GM12878 (cell line): Measurements from ENCODE around the gene SOS1.

ENCODE experiments used
- CREB1 ChIP-seq: IDR thresholded peaks from 2 replicates; pipeline ENCODE4 v1.6.1; 2012; ENCODE audit warnings: low read depth, mild to moderate bottlenecking, inconsistent platforms
- EGR1 ChIP-seq, 2 experiments: IDR thresholded peaks; 1 replicate in 1 of 2; 2 replicates in 1 of 2; pipeline ENCODE4 v1.6.1; 2011 to 2012; ENCODE audit warnings: low read depth in 2 of 2, low read length in 2 of 2, borderline replicate concordance in 1 of 2, mild to moderate bottlenecking in 1 of 2, moderate library complexity in 1 of 2
- FOXK2 ChIP-seq: fragments of 450-650 bp; IDR thresholded peaks from 2 replicates; pipeline ENCODE4 v1.6.1; 2017; ENCODE audit warnings: mild to moderate bottlenecking, moderate library complexity
- GABPA ChIP-seq: IDR thresholded peaks from 2 replicates; pipeline ENCODE4 v1.6.1; 2014; ENCODE audit warnings: antibody characterized with exemption, low read depth, mild to moderate bottlenecking, inconsistent platforms
- RBBP5 ChIP-seq: fragments of 200-600 bp; sonication (generic); conservative IDR thresholded peaks from 2 replicates; pipeline ENCODE4 v1.6.1; 2016
- YY1 ChIP-seq: IDR thresholded peaks from 2 replicates; pipeline ENCODE4 v1.6.1; 2011; ENCODE audit warnings: low read depth, mild to moderate bottlenecking, low read length

- TF ChIP-seq RBBP5 (no peak), FOXK2 (no peak), EGR1 (IDR thresholded peaks at IDR 0.05; ENCODE audit: borderline replicate concordance in 1 of 2, low read depth in 2 of 2, low read length in 2 of 2) (no peak), YY1 (no peak), GABPA (no peak), CREB1 (no peak)
Measured at GRCh38 chr2:39115556-39115955, 5.3 kb downstream of the SOS1 start.
